Psoas muscle (tissue), 8 donors: ENCODE data around the gene SHC3. TPM values are rescaled to one million over a fixed set of nuclear protein-coding genes. Genes with fewer than 3 reads are reported as not detected.

Experiments used
- ATAC-seq, 4 donors: fragments of 200-7000 bp; cut with Tn5 transposase; one replicate each; pipeline ENCODE4 v1.9.1; 2020; ENCODE audit warnings: moderate library complexity in 3 of 4, mild to moderate bottlenecking in 2 of 4
- DNase-seq, 2 donors: peaks; one replicate each; pipeline ENCODE4 v3.0.0-alpha.2; 2020
- H3K27ac ChIP-seq: fragments of 200-600 bp; one replicate; pipeline ENCODE4 v1.8.0; 2022
- H3K27me3 ChIP-seq, 3 donors: fragments of 200-600 bp in 1 of 3; one replicate each; pipeline versions ENCODE4 v1.6.1 to v1.8.0; 2013 to 2022; ENCODE audit warnings: low read length in 2 of 3, mild to moderate bottlenecking in 2 of 3, moderate library complexity in 1 of 3; ENCODE audit not compliant: insufficient read depth in 3 of 3
- H3K36me3 ChIP-seq, 2 donors: fragments of 200-600 bp in 1 of 2; one replicate each; pipeline versions ENCODE4 v1.6.1 to v1.8.0; 2013 to 2022; ENCODE audit warnings: low read depth in 1 of 2, mild to moderate bottlenecking in 1 of 2, moderate library complexity in 1 of 2; ENCODE audit not compliant: insufficient read depth in 1 of 2
- H3K4me1 ChIP-seq: fragments of 200-600 bp; one replicate; pipeline ENCODE4 v1.8.0; 2022
- H3K4me3 ChIP-seq: fragments of 200-600 bp; one replicate; pipeline ENCODE4 v1.8.0; 2022; ENCODE audit warnings: mild to moderate bottlenecking
- H3K9me3 ChIP-seq: fragments of 200-600 bp; one replicate; pipeline ENCODE4 v1.8.0; 2022
- CTCF ChIP-seq: fragments of 200-600 bp; IDR thresholded peaks from one replicate; pipeline ENCODE4 v1.8.0; 2022; ENCODE audit warnings: antibody characterized with exemption
- WGBS, 3 donors: extraction: QIAGEN DNeasy Blood & Tissue Kit; methylation state at CpG; one replicate each; pipeline versions ENCODE4 v1.1.6 to v1.1.7; 2013; 5-methylcytosine and 5-hydroxymethylcytosine counted together
- intact Hi-C, 2 donors: fragments of 100-400 bp; cut with DNase I; formaldehyde crosslinking; loops; one replicate each; pipeline versions ENCODE4 v1.11.0 to v1.14.2; 2022
- polyA plus RNA-seq, 3 donors: library from polyadenylated mRNA; stranded (reverse); fragments of 200-250 nt; gene quantifications; one replicate each; pipeline ENCODE4 v1.2.3, GENCODE V29; 2013
- total RNA-seq, 4 donors: library from RNA; stranded (reverse); fragmentation: NEBNext Ultra II Directional in 2 of 4; extraction: Animal tissue kit (Norgen Biotek cat#: 25700) in 2 of 4; gene quantifications; one replicate each; pipeline versions ENCODE4 v1.2.1 to v1.2.4, GENCODE V29; 2021 to 2023
- donor health status: healthy with polysubstance abuse.
- donor health status: DM: no; HTN: no; CAD: no; lungs with moderate emphysema.
- donor health status: Bipolar disorder and iron deficiency.
- donor health status: healthy.
- donor health status: DM: yes; HTN: yes; CAD: no.
- donor health status: DM: no; HTN: no; CAD: no.
- donor health status: DM: no; HTN: no; CAD: no.
- donor health status: DM: yes; HTN: yes; CAD: no.

Gene SHC3
- total and polyA plus RNA-seq, 7 donors = 0.04 to 0.71 (median 0.20) TPM

- no peak overlapping the region for H3K4me3 ChIP-seq
- 76 to 88% (median 85%) methylated on average over 1 of the region's 1 CpG for WGBS, 3 donors
- no peaks in the 10 kb centered on the region for H3K27me3 ChIP-seq
- H3K36me3 ChIP-seq = no peaks in the 10 kb centered on the region
- no peaks in the 10 kb centered on the region for H3K4me1 ChIP-seq
- no peak for TF ChIP-seq CTCF
- H3K27ac ChIP-seq = no peak overlapping the region
- ATAC-seq (no peak), DNase-seq (no peak)
- intact Hi-C loops = no loop called here
- peaks cover 8% of the 10 kb centered on the region for H3K9me3 ChIP-seq
Observed at GRCh38 chr9:89115426-89115825, 63.2 kb downstream of the SHC3 start.

GRCh38 chr9:89114741-89115140 lies 63.9 kb downstream of the SHC3 start:
- WGBS, 3 donors = 91 to 92% (median 91%) methylated on average over 4 of the region's 4 CpGs
- Histone ChIP-seq H3K27ac (no peak overlapping the region), H3K4me1 (no peaks in the 10 kb centered on the region), H3K9me3 (peaks cover 7% of the 10 kb centered on the region), H3K27me3 (no peaks in the 10 kb centered on the region), H3K4me3 (no peak overlapping the region), H3K36me3 (no peaks in the 10 kb centered on the region)
- ATAC-seq (no peak), DNase-seq (no peak)
- intact Hi-C loops = no loop called here
- TF ChIP-seq CTCF = no peak

GRCh38 chr9:89113851-89114250 lies 64.8 kb downstream of the SHC3 start:
- Histone ChIP-seq H3K27me3 (no peaks in the 10 kb centered on the region), H3K4me1 (no peaks in the 10 kb centered on the region), H3K4me3 (no peak overlapping the region), H3K36me3 (no peaks in the 10 kb centered on the region), H3K27ac (no peak overlapping the region), H3K9me3 (no peaks in the 10 kb centered on the region)
- TF ChIP-seq CTCF = no peak
- ATAC-seq = no peak
- 88 to 89% (median 89%) methylated on average over 4 of the region's 4 CpGs for WGBS, 3 donors
- DNase-seq = no peak
- intact Hi-C loops = no loop called here

GRCh38 chr9:89112243-89112642 lies 66.4 kb downstream of the SHC3 start:
- Histone ChIP-seq H3K27ac (no peak overlapping the region), H3K9me3 (no peaks in the 10 kb centered on the region), H3K4me3 (no peak overlapping the region), H3K27me3 (no peaks in the 10 kb centered on the region), H3K36me3 (no peaks in the 10 kb centered on the region), H3K4me1 (no peaks in the 10 kb centered on the region)
- no peak for TF ChIP-seq CTCF
- no peak for DNase-seq
- WGBS, 3 donors = 87 to 90% (median 87%) methylated on average over 3 of the region's 3 CpGs
- ATAC-seq = no peak
- intact Hi-C loops = no loop called here

GRCh38 chr9:89109666-89110065 lies 69.0 kb downstream of the SHC3 start:
- H3K4me3 ChIP-seq = no peak overlapping the region
- no peaks in the 10 kb centered on the region for H3K9me3 ChIP-seq
- TF ChIP-seq CTCF = no peak
- no peak overlapping the region for H3K27ac ChIP-seq
- H3K27me3 ChIP-seq = no peaks in the 10 kb centered on the region
- H3K36me3 ChIP-seq = no peaks in the 10 kb centered on the region
- DNase-seq = no peak
- no peaks in the 10 kb centered on the region for H3K4me1 ChIP-seq
- intact Hi-C loops = no loop called here
- no peak for ATAC-seq
